NCI-H2171 treated with DMSO at 0.1 percent for 48 hours (cell line): ENCODE measurements around the gene SLBP.

Source experiments
- DNase-seq: peaks from one replicate; lab custom pipeline; 2025; lab: John Stamatoyannopoulos, UW

The SLBP gene

GRCh38 chr4:1748465-1748995 is 36.4 kb upstream of the SLBP start:
- DNase-seq, result peak; percentile 71

GRCh38 chr4:1747603-1747967 is 35.5 kb upstream of the SLBP start:
- DNase-seq, result no peak

DNA sequence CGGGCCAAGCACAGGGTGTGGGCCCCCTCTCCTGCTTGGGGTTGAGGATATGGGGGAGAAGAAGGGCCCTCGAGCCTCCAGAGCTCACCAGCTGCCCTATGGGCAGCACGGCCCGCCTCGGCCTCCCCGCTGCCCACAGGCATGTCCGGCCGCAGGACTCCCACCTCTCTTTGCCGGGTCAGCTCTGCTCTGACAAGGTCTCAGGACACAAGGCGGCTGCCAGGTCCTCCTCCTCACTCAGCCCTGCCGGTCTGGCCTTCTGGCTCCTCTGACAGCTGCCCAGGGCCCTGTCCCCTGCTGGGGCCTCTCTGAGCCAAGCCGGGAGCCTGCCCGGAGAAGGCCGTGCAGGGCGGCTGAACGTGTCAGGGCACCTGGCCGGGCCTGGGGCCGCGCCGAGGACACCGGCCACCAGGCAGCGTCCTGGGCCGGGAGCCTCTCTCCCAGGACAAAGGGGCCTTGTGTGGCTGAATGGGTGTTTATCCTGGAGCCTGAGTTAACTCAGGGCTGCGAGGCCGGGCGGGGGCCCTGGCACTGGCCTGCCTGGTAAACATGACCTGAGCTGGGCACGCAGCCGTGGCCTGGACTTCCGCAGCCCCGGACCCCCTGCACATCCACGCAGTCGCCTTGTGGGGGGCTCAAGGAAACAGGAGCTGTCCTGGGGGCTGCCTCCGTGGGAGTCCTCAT is 34.9 kb upstream of the SLBP start:
- no peak for DNase-seq

DNA sequence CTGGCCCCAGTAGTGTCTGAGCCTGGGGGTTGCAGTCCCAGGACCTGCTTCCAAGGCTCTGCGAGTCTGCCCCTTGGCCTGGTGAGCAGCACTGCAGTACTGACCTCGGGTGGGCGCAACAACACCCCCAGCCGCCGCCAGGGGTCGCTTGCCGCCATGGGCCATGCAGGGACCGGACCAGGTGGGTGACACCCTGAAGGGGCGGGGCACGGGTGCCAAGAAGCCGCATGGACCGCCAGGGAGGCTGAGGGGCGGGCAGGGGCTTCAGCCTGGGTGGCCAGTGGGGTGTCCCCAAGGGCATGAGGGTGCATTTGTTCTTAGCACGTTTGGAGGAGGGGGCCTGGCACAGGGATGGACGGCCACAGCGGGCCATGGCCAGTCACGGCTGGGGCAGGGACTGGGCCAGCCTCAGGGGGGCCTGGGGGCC is 34.2 kb upstream of the SLBP start:
- DNase-seq, result peak; percentile 16

- DNase-seq, result no peak
These were observed 33.6 kb upstream of the SLBP start for GRCh38 chr4:1745697-1746096.

DNA sequence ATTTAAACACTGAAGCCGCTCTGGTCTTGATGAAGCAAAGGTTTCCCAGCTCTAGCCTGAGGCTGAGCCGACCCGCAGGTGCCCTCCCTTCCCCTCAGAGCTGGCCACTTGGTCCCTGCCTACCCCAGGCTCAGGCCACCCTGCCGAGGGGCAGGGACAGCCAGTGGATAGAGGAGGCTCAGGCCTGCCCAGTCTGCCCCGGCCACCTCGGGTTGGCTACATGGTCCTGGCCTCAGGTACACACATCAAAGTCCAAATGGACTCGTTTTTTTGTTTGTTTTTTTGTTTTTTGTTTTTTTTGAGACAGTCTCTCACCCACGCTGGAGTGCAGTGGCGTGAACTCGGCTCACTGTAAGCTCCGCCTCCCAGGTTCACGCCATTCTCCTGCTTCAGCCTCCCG is 33.0 kb upstream of the SLBP start:
- DNase-seq, result no peak

GRCh38 chr4:1744552-1744951 is 32.4 kb upstream of the SLBP start:
- no peak for DNase-seq

- DNase-seq, result no peak
These were observed 31.9 kb upstream of the SLBP start for GRCh38 chr4:1743975-1744374.

DNA sequence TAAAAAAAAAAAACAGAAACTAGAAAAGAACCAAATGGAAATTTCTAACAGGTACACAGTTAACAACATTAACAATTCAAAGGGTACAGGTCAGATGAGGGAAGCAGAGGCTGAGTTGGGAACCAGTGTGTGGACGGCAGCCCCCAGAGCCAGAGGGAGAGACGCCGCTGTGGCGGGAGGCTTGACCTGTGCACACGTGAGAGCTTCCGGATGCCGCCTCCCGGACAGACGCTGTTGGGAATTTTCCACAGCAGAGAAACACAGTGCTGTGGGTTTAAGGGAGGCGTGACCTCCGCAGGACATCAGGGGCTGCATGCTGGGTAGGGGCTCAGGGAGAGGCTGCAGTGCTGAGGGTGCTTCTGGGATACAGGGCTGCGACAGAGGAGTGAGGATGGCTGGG is 31.4 kb upstream of the SLBP start:
- no peak for DNase-seq

GRCh38 chr4:1741208-1741607 is 29.1 kb upstream of the SLBP start:
- no peak for DNase-seq

DNA sequence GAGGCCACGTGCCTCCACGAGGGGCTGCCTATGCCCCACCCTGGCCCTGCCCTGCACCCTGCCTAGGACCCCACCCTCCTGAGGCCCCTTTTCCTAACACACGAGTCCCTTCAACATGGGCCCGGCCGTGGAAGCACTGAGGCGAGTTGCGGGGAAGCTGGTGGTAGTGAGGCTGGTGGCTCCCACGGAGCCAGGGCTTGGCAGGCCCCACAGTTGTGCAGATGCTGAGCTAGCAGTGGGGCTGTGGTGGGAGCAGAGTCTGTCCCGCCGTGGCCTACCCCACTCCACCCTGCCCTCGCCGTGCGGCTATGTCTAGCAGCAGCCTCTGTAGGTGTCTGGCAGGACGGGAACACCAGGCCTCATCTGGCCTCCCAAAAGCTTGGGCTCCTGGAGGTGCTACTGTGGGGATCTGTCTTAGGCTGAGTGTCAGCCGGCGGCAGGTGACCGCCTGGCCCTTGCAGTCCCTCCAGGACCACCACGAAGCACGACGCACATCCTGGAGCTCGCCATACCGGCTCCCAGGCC is 28.0 kb upstream of the SLBP start:
- no peak for DNase-seq

- no peak for DNase-seq
These were observed 27.2 kb upstream of the SLBP start for GRCh38 chr4:1739358-1739757.

DNA sequence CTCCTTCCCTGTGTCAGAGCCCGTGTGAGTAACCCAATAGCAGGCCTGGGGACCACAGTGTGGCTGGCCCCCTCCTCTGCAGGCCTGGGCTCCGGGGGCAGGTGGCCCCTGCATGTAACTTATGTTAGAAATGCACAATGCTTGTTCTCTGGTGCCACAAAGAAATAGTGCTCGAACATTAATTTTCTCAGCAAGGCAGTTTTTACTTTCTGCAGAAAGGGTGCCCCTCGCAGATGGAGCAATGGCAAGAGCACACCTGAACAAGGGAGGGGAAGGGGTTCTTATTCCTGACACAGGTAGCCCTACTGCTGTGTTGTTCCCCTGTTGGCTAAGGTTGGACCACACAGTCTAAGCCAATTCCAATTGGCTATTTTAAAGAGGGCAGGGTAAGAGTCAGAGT is 26.3 kb upstream of the SLBP start:
- DNase-seq, result no peak

GRCh38 chr4:1737666-1738065 is 25.5 kb upstream of the SLBP start:
- no peak for DNase-seq

GRCh38 chr4:1736812-1737211 is 24.7 kb upstream of the SLBP start:
- no peak for DNase-seq

DNA sequence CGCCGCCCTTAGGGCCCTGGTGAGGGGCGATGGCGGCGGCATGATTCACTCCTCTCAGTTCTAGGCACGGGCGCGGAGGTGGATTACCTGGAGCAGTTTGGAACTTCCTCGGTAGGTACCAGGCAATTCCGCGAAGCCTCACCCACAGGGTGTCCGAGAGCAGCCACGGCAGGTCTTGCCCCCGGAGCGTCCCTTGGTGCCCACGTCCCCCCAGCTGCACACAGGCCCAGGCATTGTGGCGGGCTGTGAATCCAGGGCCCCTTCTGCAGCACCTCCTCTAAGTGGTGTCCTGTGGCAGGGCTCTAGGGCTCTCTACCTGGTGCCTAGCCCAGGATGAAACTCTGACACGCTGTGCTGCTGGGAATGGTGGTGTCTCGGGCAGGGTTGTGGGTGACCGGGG is 23.1 kb upstream of the SLBP start:
- DNase-seq, result no peak

- DNase-seq, result peak; percentile 7
These were observed 20.8 kb upstream of the SLBP start for GRCh38 chr4:1732911-1733310.

GRCh38 chr4:1731180-1731579 is 19.1 kb upstream of the SLBP start:
- no peak for DNase-seq

GRCh38 chr4:1730532-1731135 is 18.5 kb upstream of the SLBP start:
- DNase-seq, result no peak

- DNase-seq, result no peak
These were observed 16.2 kb upstream of the SLBP start for GRCh38 chr4:1728061-1728980.

GRCh38 chr4:1727117-1728031 is 15.3 kb upstream of the SLBP start:
- DNase-seq, result no peak
